ENCODE measurements around the gene POLN.

The POLN gene

GRCh38 chr4:2250357-2251072, 8.6 kb upstream of the POLN start:
- H3K4me3 ChIP-seq (ENCODE audit: low read depth, low read length): no peak overlapping the region
- TF ChIP-seq, protein P1, sequence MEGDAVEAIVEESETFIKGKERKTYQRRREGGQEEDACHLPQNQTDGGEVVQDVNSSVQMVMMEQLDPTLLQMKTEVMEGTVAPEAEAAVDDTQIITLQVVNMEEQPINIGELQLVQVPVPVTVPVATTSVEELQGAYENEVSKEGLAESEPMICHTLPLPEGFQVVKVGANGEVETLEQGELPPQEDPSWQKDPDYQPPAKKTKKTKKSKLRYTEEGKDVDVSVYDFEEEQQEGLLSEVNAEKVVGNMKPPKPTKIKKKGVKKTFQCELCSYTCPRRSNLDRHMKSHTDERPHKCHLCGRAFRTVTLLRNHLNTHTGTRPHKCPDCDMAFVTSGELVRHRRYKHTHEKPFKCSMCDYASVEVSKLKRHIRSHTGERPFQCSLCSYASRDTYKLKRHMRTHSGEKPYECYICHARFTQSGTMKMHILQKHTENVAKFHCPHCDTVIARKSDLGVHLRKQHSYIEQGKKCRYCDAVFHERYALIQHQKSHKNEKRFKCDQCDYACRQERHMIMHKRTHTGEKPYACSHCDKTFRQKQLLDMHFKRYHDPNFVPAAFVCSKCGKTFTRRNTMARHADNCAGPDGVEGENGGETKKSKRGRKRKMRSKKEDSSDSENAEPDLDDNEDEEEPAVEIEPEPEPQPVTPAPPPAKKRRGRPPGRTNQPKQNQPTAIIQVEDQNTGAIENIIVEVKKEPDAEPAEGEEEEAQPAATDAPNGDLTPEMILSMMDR (IDR thresholded peaks at IDR 0.05; ENCODE audit: low read depth, low read length): no peak
- DNase-seq (ENCODE audit: low read depth, low spot score): no peak
- in situ Hi-C loops (cut with HindIII; ENCODE audit: low sequenced_read_pairs): no loop called here

- H3K4me3 ChIP-seq (ENCODE audit: low read depth, low read length): no peak overlapping the region
- TF ChIP-seq, protein P1 (IDR thresholded peaks at IDR 0.05; ENCODE audit: low read depth, low read length): no peak
- DNase-seq (ENCODE audit: low read depth, low spot score): no peak
- in situ Hi-C loops (cut with HindIII; ENCODE audit: low sequenced_read_pairs): no loop called here
Observed at GRCh38 chr4:2249526-2250356, 7.8 kb upstream of the POLN start.

- TF ChIP-seq, protein P1 (IDR thresholded peaks at IDR 0.05; ENCODE audit: low read depth, low read length): no peak
- H3K4me3 ChIP-seq (ENCODE audit: low read depth, low read length): no peak overlapping the region
- no peak for DNase-seq (ENCODE audit: low read depth, low spot score)
- in situ Hi-C loops (cut with HindIII; ENCODE audit: low sequenced_read_pairs): no loop called here
Observed at GRCh38 chr4:2248821-2249261, 6.9 kb upstream of the POLN start.

GRCh38 chr4:2248044-2248780, 6.3 kb upstream of the POLN start:
- no peak overlapping the region for H3K4me3 ChIP-seq (ENCODE audit: low read depth, low read length)
- TF ChIP-seq, protein P1 (IDR thresholded peaks at IDR 0.05; ENCODE audit: low read depth, low read length): no peak
- DNase-seq (ENCODE audit: low read depth, low spot score): no peak
- in situ Hi-C loops (cut with HindIII; ENCODE audit: low sequenced_read_pairs): no loop called here

DNA sequence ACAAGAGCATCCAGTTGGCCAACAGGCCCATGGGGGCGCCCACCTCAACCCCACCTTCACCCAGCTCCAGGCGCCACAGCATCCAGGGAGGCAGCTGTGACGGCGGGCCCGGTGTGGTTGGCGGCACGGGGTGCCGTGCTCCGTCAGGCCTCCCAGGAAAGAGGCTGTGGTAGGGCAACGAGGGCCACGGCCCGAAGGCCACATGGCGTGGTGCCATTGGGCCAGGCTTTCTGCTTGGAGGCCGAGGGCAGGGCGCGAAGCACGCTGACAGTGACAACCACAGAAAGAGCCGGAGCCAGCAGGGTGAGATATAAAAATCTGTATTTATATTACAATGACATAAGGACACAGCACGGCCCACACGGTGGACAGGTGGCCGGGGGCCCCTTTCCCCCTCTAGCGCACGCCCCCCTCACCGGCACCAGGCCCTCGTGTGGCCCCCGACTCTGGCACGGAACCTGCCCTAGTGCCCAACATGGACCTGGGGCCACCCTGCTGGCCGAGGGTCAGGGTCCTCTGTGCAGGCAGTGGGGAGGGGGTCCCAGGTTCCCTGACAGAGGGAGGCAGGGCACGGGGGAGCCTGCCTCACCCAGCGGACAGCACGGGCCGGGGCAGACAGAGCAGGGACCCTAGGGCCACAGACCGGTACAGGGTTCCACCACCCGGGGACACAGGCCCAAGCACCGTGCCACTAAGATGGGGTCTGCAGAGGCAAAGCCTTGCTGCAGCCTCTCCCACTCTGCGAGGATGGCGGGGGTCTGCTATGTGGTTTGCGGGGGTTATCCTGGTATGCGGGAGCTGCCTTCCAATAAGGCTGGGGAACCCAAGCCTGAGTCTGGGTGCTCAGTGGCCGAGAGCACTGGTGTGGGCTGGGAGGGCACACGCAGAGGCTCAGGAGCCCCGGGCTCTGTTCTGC, 5.5 kb upstream of the POLN start:
- in situ Hi-C loops (cut with HindIII; ENCODE audit: low sequenced_read_pairs): no loop called here
- H3K4me3 ChIP-seq (ENCODE audit: low read depth, low read length): no peak overlapping the region
- no peak for DNase-seq (ENCODE audit: low read depth, low spot score)
- TF ChIP-seq, protein P1 (IDR thresholded peaks at IDR 0.05; ENCODE audit: low read depth, low read length): no peak

All from astrocyte of the spinal cord (primary cell).